Endothelial cell of umbilical vein (primary cell): ENCODE measurements around the gene CYP17A1. TPM values are rescaled to one million over a fixed set of nuclear protein-coding genes. Genes with fewer than 3 reads are reported as not detected.

Source experiments
- BruUV-seq: library from RNA; stranded (reverse); fragments of 400-500 nt; replicated peaks from 2 replicates; lab custom pipeline; 2021; lab: Mats Ljungman, UMichigan
- CTCF ChIA-PET: fragments of 300-600, 350-600 bp; sonication (Branson Sonifier 250); formaldehyde crosslinking; loops from one replicate; lab custom pipeline; 2021; ENCODE audit warnings: antibody characterized with exemption, inconsistent platforms; lab: Charles Lee
- POLR2A ChIA-PET: fragments of 300-600, 350-600 bp; sonication (Branson Sonifier 250); formaldehyde crosslinking; loops from one replicate; lab custom pipeline; 2021; ENCODE audit warnings: antibody characterized with exemption, inconsistent platforms; lab: Charles Lee
- DNase-seq: peaks from one replicate; pipeline ENCODE4 v3.0.0-alpha.2; 2011; ENCODE audit warnings: low read depth, low spot score
- FAIRE-seq: peaks from 2 replicates; lab custom pipeline; 2011; peaks lifted over from hg19 to GRCh38; lab: Jason Lieb, UNC
- H2AFZ ChIP-seq: 2 replicates; pipeline ENCODE4 v1.6.0; 2012; ENCODE audit warnings: low read depth, low read length, control low read depth, inconsistent platforms
- H3K27ac ChIP-seq: 2 replicates; pipeline ENCODE4 v1.5.1; 2011; ENCODE audit warnings: low read depth, mild to moderate bottlenecking, control low read depth, low read length, moderate library complexity; ENCODE audit not compliant: insufficient read depth
- H3K27me3 ChIP-seq, 2 experiments: 2 replicates each; pipeline versions ENCODE4 v1.6.0 to v1.6.1; 2011; ENCODE audit warnings: low read length in 2 of 2, mixed read lengths in 1 of 2; ENCODE audit not compliant: control insufficient read depth in 2 of 2, insufficient read depth in 2 of 2
- H3K36me3 ChIP-seq, 2 experiments: 2 replicates in 1 of 2; 3 replicates in 1 of 2; pipeline ENCODE4 v1.5.1; 2011; ENCODE audit warnings: low read length in 2 of 2, mild to moderate bottlenecking in 1 of 2, moderate library complexity in 1 of 2; ENCODE audit not compliant: control insufficient read depth in 2 of 2, insufficient read depth in 2 of 2; ENCODE audit errors: extremely low read depth in 1 of 2
- H3K4me1 ChIP-seq: 3 replicates; pipeline ENCODE4 v1.5.1; 2011; ENCODE audit warnings: mild to moderate bottlenecking, low read length; ENCODE audit not compliant: control insufficient read depth, insufficient read depth; ENCODE audit errors: extremely low read depth
- H3K4me2 ChIP-seq: 2 replicates; pipeline ENCODE4 v1.6.1; 2011; ENCODE audit warnings: low read length, control low read depth, mixed read lengths; ENCODE audit not compliant: insufficient read depth
- H3K4me3 ChIP-seq, 3 experiments: fragments of 200-600 bp in 1 of 3; sonication (generic), shearing (Covaris generic) in 1 of 3; replicated peaks in 1 of 3; 2 replicates each; pipeline ENCODE4 v1.5.1; 2011 to 2016; ENCODE audit warnings: control low read depth in 3 of 3, low read length in 3 of 3, mild to moderate bottlenecking in 2 of 3, inconsistent platforms in 1 of 3, low read depth in 1 of 3, moderate library complexity in 1 of 3; ENCODE audit not compliant: insufficient read depth in 1 of 3
- H3K79me2 ChIP-seq: 2 replicates; pipeline ENCODE4 v1.6.0; 2012; ENCODE audit warnings: low read length, inconsistent platforms; ENCODE audit not compliant: control insufficient read depth, insufficient read depth
- H3K9ac ChIP-seq: replicated peaks from 2 replicates; pipeline ENCODE3; 2011; ENCODE audit warnings: low read length, control low read depth; ENCODE audit not compliant: insufficient read depth; ENCODE audit errors: extremely low read depth
- H3K9me1 ChIP-seq: replicated peaks from 3 replicates; pipeline ENCODE4 v1.6.0; 2011; ENCODE audit warnings: mild to moderate bottlenecking, low read length; ENCODE audit not compliant: control insufficient read depth, insufficient read depth; ENCODE audit errors: extremely low read depth
- H3K9me3 ChIP-seq: replicated peaks from 2 replicates; pipeline ENCODE4 v1.5.1; 2012; ENCODE audit warnings: low read length, inconsistent platforms; ENCODE audit not compliant: control insufficient read depth, insufficient read depth
- H4K20me1 ChIP-seq: replicated peaks from 2 replicates; pipeline ENCODE3; 2011; ENCODE audit warnings: mild to moderate bottlenecking, low read length; ENCODE audit not compliant: control insufficient read depth, insufficient read depth; ENCODE audit errors: extremely low read depth
- EZH2 ChIP-seq: IDR thresholded peaks from 2 replicates; pipeline ENCODE4 v1.6.1; 2012; ENCODE audit warnings: borderline replicate concordance, low read depth, mild to moderate bottlenecking, moderate library complexity, low read length, inconsistent platforms; ENCODE audit not compliant: severe bottlenecking
- FOS ChIP-seq: IDR thresholded peaks from 2 replicates; pipeline ENCODE4 v1.6.1; 2011; ENCODE audit warnings: mild to moderate bottlenecking, low read length, moderate library complexity, borderline replicate concordance; ENCODE audit not compliant: insufficient read depth
- GATA2 ChIP-seq: IDR thresholded peaks from 2 replicates; pipeline ENCODE4 v1.7.0; 2011; ENCODE audit warnings: low read depth, mild to moderate bottlenecking, moderate library complexity, mixed read lengths, low read length; ENCODE audit not compliant: insufficient read length, insufficient read depth
- JUN ChIP-seq: IDR thresholded peaks from 2 replicates; pipeline ENCODE4 v1.6.1; 2011; ENCODE audit warnings: borderline replicate concordance, low read depth; ENCODE audit not compliant: insufficient read length, insufficient read depth
- MYC ChIP-seq: IDR thresholded peaks from one replicate; pipeline ENCODE4 v1.6.1; 2011; ENCODE audit warnings: mild to moderate bottlenecking, low read depth, low read length
- POLR2A ChIP-seq: IDR thresholded peaks from 2 replicates; pipeline ENCODE4 v1.6.1; 2012; ENCODE audit warnings: low read depth, mild to moderate bottlenecking, control low read depth, low read length
- POLR2AphosphoS5 ChIP-seq: IDR thresholded peaks from 2 replicates; pipeline ENCODE4 v1.6.1; 2012; ENCODE audit warnings: low read depth, mild to moderate bottlenecking, control low read depth, low read length, moderate library complexity; ENCODE audit not compliant: insufficient read depth
- dilution Hi-C: fragments of 300-500 bp; cut with MboI; formaldehyde crosslinking; loops from one replicate; pipeline ENCODE4 v1.15.0; 2019; ENCODE audit warnings: low sequenced_read_pairs; ENCODE audit not compliant: extremely low pct_ligation_motif_present
- intact Hi-C: fragments of 100-400 bp; cut with micrococcal nuclease; formaldehyde crosslinking; loops from one replicate; pipeline ENCODE4 v1.10.0; 2022
- polyA plus RNA-seq, 4 experiments: library from polyadenylated mRNA; depleted of rRNA in 3 of 4; stranded (reverse) in 3 of 4; unstranded in 1 of 4; fragments of >200 nt; gene quantifications; 2 replicates each; pipeline versions ENCODE4 v1.2.1 to v1.2.3, GENCODE V29; 2011 to 2012; ENCODE audit warnings: missing spikeins in 1 of 4
- total RNA-seq: library from RNA; stranded (reverse); gene quantifications from 2 replicates; pipeline ENCODE4 v1.2.3, GENCODE V29; 2021
- TF ChIP-seq, protein P1 (sequence below): IDR thresholded peaks from 2 replicates; pipeline ENCODE4 v1.6.1; 2011; ENCODE audit not compliant: insufficient read depth, insufficient read length
- TF ChIP-seq, protein P2 (sequence below), 2 donors: IDR thresholded peaks; 1 replicate in 1 of 2; 2 replicates in 1 of 2; pipeline ENCODE4 v1.5.1; 2011; ENCODE audit warnings: low read length in 2 of 2, mild to moderate bottlenecking in 2 of 2, moderate library complexity in 2 of 2, control low read depth in 1 of 2, inconsistent platforms in 1 of 2, low read depth in 1 of 2; ENCODE audit not compliant: insufficient read depth in 1 of 2; ENCODE audit errors: extremely low read depth in 1 of 2

CYP17A1 gene
- total and polyA plus RNA-seq, 2 donors (not counting 3 experiments of a cell fraction or from before 2014, with no cell fraction given) = not detected

GRCh38 chr10:102832987-102833386, 4.2 kb downstream of the CYP17A1 start:
- TF ChIP-seq POLR2A = no peak
- TF ChIP-seq, protein P1, sequence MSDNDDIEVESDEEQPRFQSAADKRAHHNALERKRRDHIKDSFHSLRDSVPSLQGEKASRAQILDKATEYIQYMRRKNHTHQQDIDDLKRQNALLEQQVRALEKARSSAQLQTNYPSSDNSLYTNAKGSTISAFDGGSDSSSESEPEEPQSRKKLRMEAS = no peak
- TF ChIP-seq FOS = no peak
- TF ChIP-seq EZH2 = no peak
- TF ChIP-seq JUN = no peak
- TF ChIP-seq GATA2 = no peak
- TF ChIP-seq, protein P2, sequence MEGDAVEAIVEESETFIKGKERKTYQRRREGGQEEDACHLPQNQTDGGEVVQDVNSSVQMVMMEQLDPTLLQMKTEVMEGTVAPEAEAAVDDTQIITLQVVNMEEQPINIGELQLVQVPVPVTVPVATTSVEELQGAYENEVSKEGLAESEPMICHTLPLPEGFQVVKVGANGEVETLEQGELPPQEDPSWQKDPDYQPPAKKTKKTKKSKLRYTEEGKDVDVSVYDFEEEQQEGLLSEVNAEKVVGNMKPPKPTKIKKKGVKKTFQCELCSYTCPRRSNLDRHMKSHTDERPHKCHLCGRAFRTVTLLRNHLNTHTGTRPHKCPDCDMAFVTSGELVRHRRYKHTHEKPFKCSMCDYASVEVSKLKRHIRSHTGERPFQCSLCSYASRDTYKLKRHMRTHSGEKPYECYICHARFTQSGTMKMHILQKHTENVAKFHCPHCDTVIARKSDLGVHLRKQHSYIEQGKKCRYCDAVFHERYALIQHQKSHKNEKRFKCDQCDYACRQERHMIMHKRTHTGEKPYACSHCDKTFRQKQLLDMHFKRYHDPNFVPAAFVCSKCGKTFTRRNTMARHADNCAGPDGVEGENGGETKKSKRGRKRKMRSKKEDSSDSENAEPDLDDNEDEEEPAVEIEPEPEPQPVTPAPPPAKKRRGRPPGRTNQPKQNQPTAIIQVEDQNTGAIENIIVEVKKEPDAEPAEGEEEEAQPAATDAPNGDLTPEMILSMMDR (IDR thresholded peaks at IDR 0.05; ENCODE audit: extremely low read depth in 1 of 2, insufficient read depth in 1 of 2, low read depth in 1 of 2, low read length in 2 of 2) = no peak
- TF ChIP-seq MYC = no peak
- TF ChIP-seq POLR2AphosphoS5 = no peak
- no peaks in the 10 kb centered on the region for H4K20me1 ChIP-seq
- no TSS peak for BruUV-seq
- no peak overlapping the region for H2AFZ ChIP-seq
- H3K9me1 ChIP-seq = no peaks in the 10 kb centered on the region
- CTCF ChIA-PET = interaction anchor here (1.8 to 11.3 kb wide), 2 partner anchors 68 to 411 kb away, joined by 6 to 245 read pairs; no protein-coding TSS in a partner anchor
- dilution Hi-C loops (no loop called here), intact Hi-C loops (no loop called here)
- H3K27me3 ChIP-seq = peaks cover 0 to 4% of the 10 kb centered on the region in 2 experiments
- H3K4me3 ChIP-seq = no peak overlapping the region
- H3K79me2 ChIP-seq = no peaks in the 10 kb centered on the region
- no peak overlapping the region for H3K27ac ChIP-seq
- no peak overlapping the region for H3K9ac ChIP-seq
- H3K4me2 ChIP-seq = no peak overlapping the region
- POLR2A ChIA-PET = no interaction called here
- no peaks in the 10 kb centered on the region for H3K9me3 ChIP-seq
- H3K4me1 ChIP-seq = no peaks in the 10 kb centered on the region
- no peaks in the 10 kb centered on the region for H3K36me3 ChIP-seq
- FAIRE-seq (no peak), DNase-seq (no peak)
